GM18951 (cell line): ENCODE measurements around the gene SH3BGRL3.
"Not testable (repeated sequence)": the region's sequence is repeated elsewhere in the genome, so short reads cannot be mapped to it uniquely, and the experiment has no call there.

Source experiments
- POLR2A ChIP-seq: IDR thresholded peaks from 4 replicates; pipeline ENCODE4 v1.6.1; 2011; ENCODE audit warnings: mild to moderate bottlenecking; ENCODE audit not compliant: insufficient read length, insufficient read depth; ENCODE audit errors: extremely low read depth
- in situ Hi-C: fragments of 300-500 bp; cut with MboI; formaldehyde crosslinking; loops from one replicate; pipeline ENCODE4 v1.12.0; 2022; ENCODE audit warnings: low sequenced_read_pairs, mixed read lengths, inconsistent platforms; ENCODE audit not compliant: unreplicated experiment

SH3BGRL3 gene

DNA sequence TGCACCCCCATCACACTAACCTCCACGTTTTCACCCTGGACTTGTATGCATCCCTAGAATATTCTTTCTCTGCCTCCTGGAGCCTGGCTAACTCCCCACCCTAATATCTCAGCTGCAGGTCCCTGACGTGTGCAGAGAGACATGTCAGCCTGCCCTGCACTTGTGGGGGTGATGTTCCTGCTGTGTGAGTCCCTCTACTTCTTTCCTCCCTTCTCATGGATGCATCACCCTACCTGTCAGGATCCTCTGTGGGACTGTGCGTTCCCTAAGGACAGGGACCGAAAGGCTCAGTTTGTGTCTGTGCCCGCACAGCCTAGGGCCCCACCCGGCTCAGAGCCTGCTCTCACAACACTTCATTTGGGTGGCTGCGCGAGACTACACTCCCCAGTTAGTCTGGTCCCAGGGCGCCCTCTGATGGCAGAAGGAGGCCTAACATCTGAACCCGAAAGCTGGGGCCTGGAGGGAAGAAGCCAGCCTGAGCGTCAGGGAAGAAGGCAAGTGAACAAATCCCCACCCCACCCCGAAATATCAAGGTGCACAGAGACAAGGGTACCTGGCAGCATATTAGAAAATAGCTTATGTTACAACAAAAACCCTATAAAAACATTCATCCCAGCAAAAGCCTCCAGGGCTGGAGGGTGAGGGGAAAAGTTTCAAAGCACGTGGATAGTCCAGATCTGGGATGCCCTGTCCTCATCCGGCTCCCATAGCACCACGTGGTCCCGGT is 41.6 kb downstream of the SH3BGRL3 start:
- in situ Hi-C loops, result loop anchor here (5.0 kb wide), 1 partner anchor 34 kb away; no protein-coding TSS in a partner anchor
- peak; percentile 18 for TF ChIP-seq POLR2A

DNA sequence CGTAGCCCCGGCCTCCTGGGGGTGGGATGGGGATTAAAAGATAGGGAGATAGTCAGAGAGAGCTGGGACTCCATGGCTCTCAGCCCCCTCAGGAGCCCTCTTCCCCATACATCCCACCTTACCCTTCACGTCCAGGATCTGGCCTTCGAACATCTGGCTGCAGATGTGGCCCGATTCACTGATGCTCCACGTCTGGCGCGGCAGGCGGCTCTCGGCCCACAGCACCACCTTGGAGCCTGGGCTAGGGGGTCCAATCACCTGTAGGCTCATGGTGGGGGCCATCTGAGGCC is 42.1 kb downstream of the SH3BGRL3 start:
- in situ Hi-C loops, result loop anchor here (5.0 kb wide), 1 partner anchor 35 kb away; no protein-coding TSS in a partner anchor
- TF ChIP-seq POLR2A, result no peak

DNA sequence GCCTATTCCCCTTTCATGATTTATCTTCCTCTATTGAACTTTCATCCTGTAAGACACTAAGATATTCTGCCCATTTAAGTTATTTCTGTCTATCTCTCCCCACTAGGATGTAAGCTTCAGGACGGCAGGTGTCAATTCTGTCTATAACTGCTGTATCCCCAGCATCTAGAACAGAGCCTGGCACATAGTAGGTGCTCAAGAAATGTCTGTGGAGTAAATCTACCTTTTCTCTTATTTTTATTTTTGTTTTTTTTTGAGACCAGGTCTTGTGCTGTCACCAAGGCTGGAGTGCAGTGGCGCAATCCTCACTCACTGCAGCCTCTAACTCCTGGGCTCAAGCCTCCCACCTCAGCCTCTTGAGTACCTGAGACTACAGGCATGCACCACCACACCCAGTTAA is 43.5 kb downstream of the SH3BGRL3 start:
- in situ Hi-C loops, result loop anchor here (5.0 kb wide), 1 partner anchor 36 kb away; no protein-coding TSS in a partner anchor
- TF ChIP-seq POLR2A, result no peak

DNA sequence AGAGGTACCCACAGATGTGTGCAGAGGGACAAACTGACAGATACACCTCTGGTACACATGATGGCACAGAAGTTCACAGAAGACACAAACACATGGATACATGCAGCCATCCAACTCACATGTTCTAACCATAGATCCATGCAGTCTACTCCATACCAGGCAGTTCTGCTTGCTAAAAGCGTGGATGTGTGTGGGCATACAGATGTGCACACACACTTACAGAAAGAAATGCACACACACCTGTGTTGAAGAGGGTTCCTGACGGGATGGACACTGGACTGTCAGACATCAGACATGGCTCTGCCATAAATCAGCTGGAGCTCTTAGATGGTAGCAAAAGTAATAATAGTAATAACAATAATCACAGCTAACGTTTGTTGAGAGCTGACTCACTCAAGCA is 44.7 kb downstream of the SH3BGRL3 start:
- in situ Hi-C loops, result loop anchor here (5.0 kb wide), 1 partner anchor 37 kb away; no protein-coding TSS in a partner anchor
- TF ChIP-seq POLR2A, result no peak

DNA sequence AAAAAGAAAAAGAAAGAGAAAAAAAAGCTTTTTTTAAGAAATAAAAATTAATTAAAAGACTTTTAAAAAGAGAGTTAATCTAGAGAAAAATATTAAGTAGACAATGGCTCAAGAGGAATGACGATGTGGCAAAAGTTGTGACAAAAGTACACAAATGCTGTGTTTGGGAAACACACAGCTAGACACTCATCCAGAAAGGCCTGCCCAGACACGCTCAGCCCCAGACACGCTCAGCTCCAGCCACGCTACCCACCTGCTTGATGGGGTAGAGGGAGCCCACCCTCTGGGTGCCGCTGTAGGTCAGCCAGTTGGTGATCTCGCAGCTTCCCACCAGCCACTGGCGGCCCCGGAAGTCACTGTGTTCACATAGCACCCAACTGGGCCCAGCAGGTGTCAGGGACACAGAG is 48.1 kb downstream of the SH3BGRL3 start:
- TF ChIP-seq POLR2A, result no peak
- in situ Hi-C loops, result no loop called here

DNA sequence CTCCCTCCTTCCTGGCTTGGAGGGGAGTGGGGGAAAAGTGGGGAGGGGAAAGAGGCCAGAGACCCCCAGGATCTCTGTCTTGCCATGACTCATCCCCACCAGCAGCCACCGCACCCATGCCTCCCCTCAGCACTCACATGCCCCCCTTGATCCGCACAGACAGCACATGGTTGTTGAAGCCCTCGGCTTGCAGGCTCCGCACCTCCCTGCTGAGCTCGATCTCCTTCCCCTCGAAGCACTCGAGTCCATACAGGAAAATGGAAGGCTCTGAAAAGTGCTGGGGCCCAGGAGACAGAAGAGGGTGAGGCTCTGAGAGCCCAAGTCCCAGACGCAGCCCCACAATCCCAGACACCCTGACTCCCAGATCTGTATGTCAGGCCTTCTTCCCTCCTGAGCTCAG is 48.7 kb downstream of the SH3BGRL3 start:
- TF ChIP-seq POLR2A, result no peak
- in situ Hi-C loops, result no loop called here

DNA sequence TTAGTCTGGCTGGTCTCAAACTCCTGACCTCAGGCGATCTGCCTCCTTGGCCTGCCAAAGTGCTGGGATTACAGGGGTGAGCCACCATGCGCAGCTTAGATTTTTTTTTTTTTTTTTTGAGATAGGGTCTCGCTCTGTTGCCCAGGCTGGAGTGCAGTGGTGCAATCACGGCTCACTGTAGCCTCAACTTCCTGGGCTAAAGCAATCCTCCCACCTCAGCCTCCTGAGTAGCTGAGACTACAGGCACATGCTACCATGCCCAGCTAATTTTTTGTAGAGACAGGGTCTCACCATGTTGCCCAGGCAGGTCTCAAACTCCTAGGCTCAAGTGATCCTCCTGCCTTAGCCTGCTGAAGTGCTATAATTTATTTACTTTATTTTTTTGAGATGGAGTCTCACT is 49.5 kb downstream of the SH3BGRL3 start:
- in situ Hi-C loops, result not testable (repeated sequence)

DNA sequence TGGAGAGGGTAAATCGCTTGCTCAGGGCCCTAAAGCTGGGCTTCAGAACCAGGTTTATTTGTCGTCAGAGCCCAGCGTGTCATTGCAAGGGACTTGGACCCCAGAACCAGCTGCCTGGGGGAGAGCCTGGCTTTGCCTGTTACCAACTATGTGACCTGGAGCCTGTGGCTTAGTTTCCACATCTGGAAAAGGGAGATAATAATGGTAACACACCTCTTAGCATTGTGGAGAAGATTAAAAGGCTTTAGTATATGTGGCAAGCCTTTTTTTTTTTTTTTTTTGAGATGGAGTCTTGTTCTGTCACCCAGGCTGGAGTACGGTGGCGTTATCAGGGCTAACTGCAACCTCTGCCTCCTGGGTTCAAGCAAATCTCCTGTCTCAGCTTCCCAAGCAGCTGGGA is 50.4 kb downstream of the SH3BGRL3 start:
- in situ Hi-C loops, result no loop called here
- TF ChIP-seq POLR2A, result no peak
